ENCODE data around the gene FAM234B.

FAM234B gene

DNA sequence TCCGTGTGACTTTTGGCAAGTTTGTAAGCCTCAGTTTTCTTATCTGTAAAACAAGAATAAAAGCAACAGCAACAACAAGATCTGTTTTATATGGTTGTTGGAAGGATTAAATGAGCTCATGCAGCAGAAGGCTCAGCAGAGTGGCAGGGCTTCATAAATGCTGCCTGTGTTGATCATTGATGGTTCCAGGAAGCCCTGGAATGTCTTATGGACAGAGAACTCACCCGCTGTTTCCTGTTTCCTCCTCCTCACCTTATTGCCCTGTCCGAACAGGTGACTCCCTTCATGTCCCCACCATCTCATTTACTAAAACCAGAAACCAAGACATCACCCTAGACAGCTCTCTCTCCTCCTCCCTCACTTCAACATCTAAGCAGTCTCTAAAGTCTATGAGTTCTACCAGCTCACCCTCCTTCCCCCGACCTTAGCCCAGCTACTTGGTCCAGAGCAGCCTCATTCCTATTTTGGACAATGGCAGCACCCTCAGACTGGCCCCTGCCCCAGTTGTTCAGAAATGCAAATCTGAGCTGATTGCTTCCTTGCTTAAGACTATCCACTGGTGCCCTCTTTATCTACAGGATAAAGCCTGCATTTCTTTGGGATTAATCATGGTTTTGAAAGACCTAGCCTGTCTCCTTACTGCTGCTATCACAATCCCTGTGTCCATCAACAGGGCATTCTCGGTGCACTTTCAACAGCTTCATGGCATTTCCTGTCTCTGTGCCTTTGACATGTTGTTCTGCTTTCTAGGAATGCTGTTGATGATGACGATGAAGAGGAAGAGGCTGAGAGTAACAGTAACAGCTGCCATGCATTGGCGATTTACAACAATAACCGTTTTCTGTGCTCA, 80.7 kb downstream of the FAM234B start:
- no peak for DNase-seq

DNA sequence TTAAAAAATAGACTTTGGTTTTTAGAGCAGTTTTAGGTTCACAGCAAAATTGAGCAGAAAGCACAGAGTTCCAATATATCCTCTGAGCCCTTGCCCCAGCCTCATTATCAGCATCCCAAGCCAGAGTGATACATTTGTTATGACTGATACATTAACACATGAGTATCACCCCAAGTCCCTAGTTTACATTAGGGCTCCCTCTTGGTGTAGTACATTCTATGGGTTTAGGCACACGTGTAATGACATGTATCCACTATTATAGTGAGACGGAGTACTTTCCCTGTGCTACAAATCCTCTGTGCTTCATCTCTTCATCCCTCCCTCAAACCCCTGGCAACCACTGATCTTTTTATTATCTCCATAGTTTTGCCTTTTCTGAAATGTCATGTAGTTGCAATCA, 81.8 kb downstream of the FAM234B start:
- DNase-seq, result no peak

DNA sequence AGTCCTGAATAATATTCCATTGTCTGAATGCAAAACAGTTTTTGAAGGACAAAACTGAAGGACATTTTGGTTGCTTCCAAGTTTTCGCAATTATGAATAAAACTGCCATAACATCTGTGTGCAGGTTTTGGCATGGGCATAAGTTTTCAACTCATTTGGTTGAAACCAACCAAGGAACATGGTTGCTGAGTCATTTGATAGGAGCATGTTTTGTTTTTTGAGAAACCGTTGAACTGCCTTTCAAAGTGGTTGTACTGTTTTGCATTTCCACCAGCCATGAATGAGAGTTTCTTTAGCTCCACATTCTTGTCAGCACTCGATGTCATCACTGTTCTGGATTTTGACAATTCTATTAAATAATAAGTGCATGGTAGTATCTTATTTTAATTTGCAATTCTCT, 82.3 kb downstream of the FAM234B start:
- no peak for DNase-seq

DNA sequence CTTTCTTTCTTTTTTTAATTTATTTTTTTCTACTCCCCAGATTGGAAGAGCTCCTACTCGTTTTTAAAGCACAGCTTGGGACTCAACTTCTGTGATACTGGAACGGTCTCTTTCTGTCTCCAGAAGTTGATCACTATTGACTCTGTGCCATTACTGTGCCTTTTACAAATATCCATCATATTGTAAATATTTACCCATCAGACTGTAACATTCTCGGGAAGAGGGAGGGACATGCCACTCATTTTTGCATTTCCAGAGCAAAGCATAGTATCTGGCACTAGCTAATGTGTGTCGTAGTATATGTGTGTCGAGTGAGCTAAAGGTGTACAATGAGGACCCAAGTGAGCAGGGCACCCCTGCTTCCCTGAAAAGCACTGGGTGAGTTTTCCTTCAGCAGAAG, 83.3 kb downstream of the FAM234B start:
- no peak for DNase-seq

- DNase-seq, result no peak
These were observed 84.2 kb downstream of the FAM234B start for GRCh38 chr12:13128291-13128965.

DNA sequence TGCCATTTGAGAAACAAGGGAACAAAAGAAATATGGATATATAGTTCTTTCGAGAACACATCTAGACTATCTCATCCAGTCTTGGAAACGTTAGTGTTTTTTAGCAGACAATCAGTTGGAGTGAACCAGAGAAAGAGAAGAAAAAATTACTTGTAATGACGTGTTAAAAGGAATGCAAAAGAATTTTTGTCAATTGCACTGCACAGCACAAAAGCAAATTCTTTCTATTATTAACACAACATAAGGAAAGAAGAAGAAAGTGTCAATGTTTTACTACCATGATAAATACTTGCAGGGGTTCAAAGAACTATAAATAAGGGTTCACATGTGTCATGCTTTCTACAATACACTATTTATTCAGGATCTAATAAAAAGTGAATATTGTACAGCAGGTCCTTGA, 86.8 kb downstream of the FAM234B start:
- DNase-seq, result no peak

All from NCI-H1417 (cell line).